Upper lobe of left lung (tissue), 6 donors: Measurements from ENCODE around the gene BIRC6. TPM values are rescaled to one million over a fixed set of nuclear protein-coding genes. Genes with fewer than 3 reads are reported as not detected.
A peak's percentile ranks its signal among the peaks of the same experiment; 100 is the strongest.
"Not testable (repeated sequence)": the region's sequence is repeated elsewhere in the genome, so short reads cannot be mapped to it uniquely, and the experiment has no call there.

Source experiments
- ATAC-seq, 2 donors: fragments of 200-7000 bp; cut with Tn5 transposase; one replicate each; pipeline ENCODE4 v1.9.1; 2022; ENCODE audit warnings: mild to moderate bottlenecking in 2 of 2, moderate library complexity in 2 of 2; ENCODE audit not compliant: low FRiP score in 2 of 2
- DNase-seq, 2 donors: peaks; one replicate each; pipeline ENCODE4 v3.0.0-alpha.2; 2019 to 2020
- H3K27ac ChIP-seq, 4 donors: fragments of 200-600 bp; sonication (generic); one replicate each; pipeline ENCODE4 v1.5.1; 2016 to 2019
- H3K27me3 ChIP-seq, 4 donors: fragments of 200-600 bp; sonication (generic); one replicate each; pipeline ENCODE4 v1.5.1; 2017 to 2019
- H3K36me3 ChIP-seq, 4 donors: fragments of 200-600 bp; sonication (generic); one replicate each; pipeline ENCODE4 v1.5.1; 2016 to 2019
- H3K4me1 ChIP-seq, 4 donors: fragments of 200-600 bp; sonication (generic); one replicate each; pipeline ENCODE4 v1.5.1; 2018 to 2019
- H3K4me3 ChIP-seq, 4 donors: fragments of 200-600 bp; sonication (generic); one replicate each; pipeline ENCODE4 v1.5.1; 2017 to 2019; ENCODE audit warnings: mild to moderate bottlenecking in 2 of 4, moderate library complexity in 1 of 4
- H3K9me3 ChIP-seq, 4 donors: fragments of 200-600 bp; sonication (generic); one replicate each; pipeline ENCODE4 v1.5.1; 2018 to 2019
- CTCF ChIP-seq, 6 experiments: fragments of 450-650 bp in 4 of 6; fragments of 200-600 bp in 2 of 6; sonication (generic) in 2 of 6; IDR thresholded peaks; one replicate each; pipeline ENCODE4 v1.5.1; 2016 to 2019; ENCODE audit warnings: antibody characterized with exemption in 6 of 6
- EP300 ChIP-seq, 4 donors: sonication (generic); formaldehyde crosslinking; IDR thresholded peaks; one replicate each; pipeline ENCODE4 v1.5.1; 2017; ENCODE audit warnings: antibody characterized with exemption in 4 of 4, control low read depth in 2 of 4
- POLR2A ChIP-seq, 4 donors: fragments of 450-650 bp; IDR thresholded peaks; one replicate each; pipeline ENCODE4 v1.5.1; 2016 to 2017; ENCODE audit warnings: antibody characterized with exemption in 4 of 4, mild to moderate bottlenecking in 2 of 4
- POLR2AphosphoS5 ChIP-seq, 2 donors: sonication (generic); formaldehyde crosslinking; IDR thresholded peaks; one replicate each; pipeline ENCODE4 v1.5.1; 2017; ENCODE audit warnings: antibody characterized with exemption in 2 of 2
- WGBS, 2 donors: methylation state at CpG; one replicate each; pipeline ENCODE4 v1.1.5; 2017 to 2018; 5-methylcytosine and 5-hydroxymethylcytosine counted together
- total RNA-seq, 6 donors: library from RNA; depleted of rRNA in 4 of 6; stranded (reverse); fragments of >200 nt in 4 of 6; gene quantifications; one replicate each; pipeline versions ENCODE4 v1.1.0 to v1.2.1, GENCODE V29; 2016 to 2021
- donor health status: DM: no; HTN: no; CAD: no; lungs with moderate emphysema.
- donor health status: DM: no; HTN: yes; CAD: no; lungs with severe emphysema.

Gene BIRC6
- total RNA-seq, 6 donors from 2014 or later: 60.4 to 198 (median 101) TPM

- 86 to 92% methylated on average over 2 of the region's 2 CpGs for WGBS, 2 donors
- H3K9me3 ChIP-seq: no peaks in the 10 kb centered on the region
- H3K4me3 ChIP-seq: no peak overlapping the region
- no peak for DNase-seq
- H3K36me3 ChIP-seq: no peaks in the 10 kb centered on the region
- no peak for TF ChIP-seq EP300 (IDR thresholded peaks at IDR 0.05)
- no peak for TF ChIP-seq CTCF (IDR thresholded peaks at IDR 0.05)
- no peak for TF ChIP-seq POLR2AphosphoS5 (IDR thresholded peaks at IDR 0.05)
- no peak for TF ChIP-seq POLR2A (IDR thresholded peaks at IDR 0.05)
- H3K27ac ChIP-seq: no peak overlapping the region
- no peaks in the 10 kb centered on the region for H3K27me3 ChIP-seq
- H3K4me1 ChIP-seq: no peaks in the 10 kb centered on the region
- no peak for ATAC-seq
Observed at GRCh38 chr2:32330136-32330535, 26.7 kb upstream of the BIRC6 start.

- DNase-seq (no peak), ATAC-seq (no peak)
- H3K4me1 ChIP-seq: no peaks in the 10 kb centered on the region
- H3K36me3 ChIP-seq: no peaks in the 10 kb centered on the region
- H3K9me3 ChIP-seq: no peaks in the 10 kb centered on the region
- 33 to 43% methylated on average over 2 of the region's 2 CpGs for WGBS, 2 donors
- H3K27ac ChIP-seq: no peak overlapping the region
- TF ChIP-seq POLR2A (IDR thresholded peaks at IDR 0.05): no peak
- TF ChIP-seq POLR2AphosphoS5 (IDR thresholded peaks at IDR 0.05): no peak
- TF ChIP-seq CTCF (IDR thresholded peaks at IDR 0.05): no peak
- no peaks in the 10 kb centered on the region for H3K27me3 ChIP-seq
- no peak overlapping the region for H3K4me3 ChIP-seq
Observed at GRCh38 chr2:32342801-32343200, 14.0 kb upstream of the BIRC6 start.

GRCh38 chr2:32350797-32351196 lies 6.0 kb upstream of the BIRC6 start:
- not testable (repeated sequence) for H3K4me3 ChIP-seq, H3K4me1 ChIP-seq, H3K27me3 ChIP-seq, H3K27ac ChIP-seq, H3K36me3 ChIP-seq, H3K9me3 ChIP-seq, ATAC-seq, DNase-seq
- WGBS, 2 donors: 90 to 97% methylated on average over 3 of the region's 3 CpGs

GRCh38 chr2:32355976-32356680 lies 695 bp upstream of the BIRC6 start:
- no peak for TF ChIP-seq CTCF (IDR thresholded peaks at IDR 0.05)
- TF ChIP-seq POLR2AphosphoS5 (IDR thresholded peaks at IDR 0.05): no peak
- TF ChIP-seq EP300 (IDR thresholded peaks at IDR 0.05): no peak
- no peak for TF ChIP-seq POLR2A (IDR thresholded peaks at IDR 0.05)
- Histone ChIP-seq H3K36me3 (no peaks in the 10 kb centered on the region), H3K4me1 (peaks cover 23 to 33% (median 26%) of the 10 kb centered on the region in 4 donors), H3K27ac (peak overlapping the region; percentile 90 to 96 (median 94)), H3K4me3 (peak overlapping the region; percentile 66 to 90 (median 74)), H3K27me3 (no peaks in the 10 kb centered on the region), H3K9me3 (no peaks in the 10 kb centered on the region)
- WGBS, 2 donors: 11 to 18% methylated on average over 5 to 10 of the region's 10 CpGs
- DNase-seq (no peak), ATAC-seq (no peak)

- ATAC-seq: peak; percentile 13 to 34
- peak overlapping the region; percentile 90 to 96 (median 94) for H3K27ac ChIP-seq
- WGBS, 2 donors: 0 to 1% methylated on average over 25 to 56 of the region's 65 CpGs
- TF ChIP-seq POLR2A (IDR thresholded peaks at IDR 0.05) (peak in 2 of 4 donors; percentile 3 to 13), CTCF (IDR thresholded peaks at IDR 0.05) (peak in 1 of 6 experiments; percentile 4), EP300 (IDR thresholded peaks at IDR 0.05) (no peak)
- no peaks in the 10 kb centered on the region for H3K9me3 ChIP-seq
- H3K36me3 ChIP-seq: no peaks in the 10 kb centered on the region
- no peaks in the 10 kb centered on the region for H3K27me3 ChIP-seq
- peak overlapping the region; percentile 53 to 90 (median 74) for H3K4me3 ChIP-seq
- peak; percentile 48 to 86 for DNase-seq
- H3K4me1 ChIP-seq: peaks cover 25 to 33% (median 27%) of the 10 kb centered on the region in 4 donors
Observed at GRCh38 chr2:32357318-32358110, 691 bp downstream of the BIRC6 start.
